Uterus (tissue), 2 donors: ENCODE data around the gene TRAPPC12.

Source experiments
- POLR2A ChIP-seq, 2 donors: fragments of 450-650 bp; IDR thresholded peaks; one replicate each; pipeline ENCODE4 v1.6.1; 2016; ENCODE audit warnings: antibody characterized with exemption in 2 of 2, mild to moderate bottlenecking in 1 of 2, moderate library complexity in 1 of 2
- TF ChIP-seq, protein P1 (sequence below), 4 experiments: fragments of 200-600 bp in 2 of 4; fragments of 450-650 bp in 2 of 4; sonication (generic) in 2 of 4; IDR thresholded peaks; one replicate each; pipeline ENCODE4 v1.5.1; 2016 to 2019; ENCODE audit warnings: antibody characterized with exemption in 4 of 4, mild to moderate bottlenecking in 2 of 4, moderate library complexity in 1 of 4

DNA sequence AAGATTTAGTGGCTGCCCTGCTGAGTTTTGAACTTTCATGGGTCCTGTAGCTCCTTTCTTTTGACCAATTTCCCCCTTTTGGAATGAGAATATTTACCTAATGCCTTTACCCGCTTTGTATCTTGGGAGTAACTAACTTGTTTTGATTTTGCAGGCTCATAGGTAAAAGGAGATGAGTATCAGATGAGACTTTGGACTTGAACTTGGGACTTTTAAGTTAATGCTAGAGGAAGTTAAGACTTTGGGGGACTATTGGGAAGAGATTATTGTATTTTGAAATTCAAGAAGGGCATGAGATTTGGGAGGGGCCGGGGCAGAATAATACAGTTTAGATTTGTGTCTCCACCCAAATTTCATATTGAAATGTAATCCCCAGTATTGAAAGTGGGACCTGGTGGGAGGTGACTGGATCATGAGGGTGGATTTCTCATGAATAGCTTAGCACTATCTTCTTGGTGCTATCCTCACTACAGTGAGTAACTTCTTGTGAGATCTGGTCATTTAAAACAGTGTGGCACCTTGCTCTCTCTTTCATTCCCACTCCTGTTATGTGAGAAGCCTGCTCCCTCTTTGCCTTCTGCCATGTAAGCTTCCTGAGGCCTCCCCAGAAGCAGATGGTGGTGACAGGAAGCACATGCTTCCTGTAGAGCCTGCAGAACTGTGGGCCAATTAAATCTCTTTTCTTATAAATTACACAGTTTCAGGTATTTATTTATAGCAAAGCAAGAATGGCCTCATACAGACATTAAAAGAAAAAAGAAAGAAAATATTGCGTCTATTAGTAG lies 133.7 kb downstream of the TRAPPC12 start:
- TF ChIP-seq, protein P1, sequence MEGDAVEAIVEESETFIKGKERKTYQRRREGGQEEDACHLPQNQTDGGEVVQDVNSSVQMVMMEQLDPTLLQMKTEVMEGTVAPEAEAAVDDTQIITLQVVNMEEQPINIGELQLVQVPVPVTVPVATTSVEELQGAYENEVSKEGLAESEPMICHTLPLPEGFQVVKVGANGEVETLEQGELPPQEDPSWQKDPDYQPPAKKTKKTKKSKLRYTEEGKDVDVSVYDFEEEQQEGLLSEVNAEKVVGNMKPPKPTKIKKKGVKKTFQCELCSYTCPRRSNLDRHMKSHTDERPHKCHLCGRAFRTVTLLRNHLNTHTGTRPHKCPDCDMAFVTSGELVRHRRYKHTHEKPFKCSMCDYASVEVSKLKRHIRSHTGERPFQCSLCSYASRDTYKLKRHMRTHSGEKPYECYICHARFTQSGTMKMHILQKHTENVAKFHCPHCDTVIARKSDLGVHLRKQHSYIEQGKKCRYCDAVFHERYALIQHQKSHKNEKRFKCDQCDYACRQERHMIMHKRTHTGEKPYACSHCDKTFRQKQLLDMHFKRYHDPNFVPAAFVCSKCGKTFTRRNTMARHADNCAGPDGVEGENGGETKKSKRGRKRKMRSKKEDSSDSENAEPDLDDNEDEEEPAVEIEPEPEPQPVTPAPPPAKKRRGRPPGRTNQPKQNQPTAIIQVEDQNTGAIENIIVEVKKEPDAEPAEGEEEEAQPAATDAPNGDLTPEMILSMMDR (IDR thresholded peaks at IDR 0.05), result no peak
- TF ChIP-seq POLR2A (IDR thresholded peaks at IDR 0.05), result no peak
